H54 (cell line): Measurements from ENCODE around the gene KPNA5.
A peak's percentile ranks its signal among the peaks of the same experiment; 100 is the strongest.
"Not testable (repeated sequence)": the region's sequence is repeated elsewhere in the genome, so short reads cannot be mapped to it uniquely, and the experiment has no call there.

ENCODE experiments used
- DNase-seq: peaks from one replicate; pipeline ENCODE4 v3.0.0; 2011; ENCODE audit warnings: low spot score, mixed read lengths; ENCODE audit not compliant: insufficient read length
- FAIRE-seq: peaks from 3 replicates; lab custom pipeline; 2011; peaks lifted over from hg19 to GRCh38; lab: Jason Lieb, UNC
- POLR2A ChIP-seq: IDR thresholded peaks from 2 replicates; pipeline ENCODE4 v1.6.1; 2011; ENCODE audit warnings: low read depth, mild to moderate bottlenecking, low read length

The KPNA5 gene

DNA sequence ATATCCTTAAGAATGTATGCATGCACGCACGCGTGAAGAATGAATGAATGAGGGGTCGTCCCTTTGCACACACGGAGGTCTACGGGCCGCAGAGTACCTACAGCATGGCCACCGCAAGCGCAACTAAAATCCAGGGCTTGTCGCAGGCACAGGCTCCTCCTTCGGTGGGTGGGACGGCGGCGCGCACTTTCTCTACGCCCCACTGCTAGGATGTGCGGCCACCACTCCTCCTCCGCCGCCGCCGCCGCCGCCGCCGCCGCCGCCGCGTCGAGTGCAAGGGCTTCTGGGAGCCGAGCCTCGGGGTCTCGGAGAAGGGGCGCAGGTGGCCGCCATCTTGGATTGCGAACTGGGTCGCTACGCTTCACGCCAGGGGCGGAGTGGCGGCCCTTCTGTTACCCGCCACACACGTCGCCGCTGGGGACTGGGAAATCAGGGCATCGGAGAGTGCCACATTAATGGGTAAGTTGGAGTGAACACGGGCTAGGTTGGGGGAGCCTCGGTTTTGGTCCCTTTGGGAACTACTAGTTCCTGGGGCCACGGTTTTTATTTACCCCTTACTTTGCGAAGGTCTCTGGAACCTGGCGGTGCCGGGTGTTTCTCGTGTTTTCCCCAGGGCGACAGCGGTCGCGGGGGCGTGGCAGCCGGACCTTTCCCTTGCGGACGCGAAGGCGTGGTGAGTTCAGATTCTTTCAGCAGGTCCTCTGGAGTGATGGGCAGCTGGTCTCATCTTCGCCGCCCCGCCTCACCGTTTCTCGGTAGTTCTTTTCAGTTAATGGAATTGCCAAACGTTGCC lies at the start of gene KPNA5:
Gene KPNA5 (plus strand): TSS at position 332 of the 793 bp plus-strand sequence. CDS start 124 bp downstream, at position 456.
- TF ChIP-seq POLR2A, result peak; percentile 90
- FAIRE-seq, result no peak
- DNase-seq, result peak; percentile 54

DNA sequence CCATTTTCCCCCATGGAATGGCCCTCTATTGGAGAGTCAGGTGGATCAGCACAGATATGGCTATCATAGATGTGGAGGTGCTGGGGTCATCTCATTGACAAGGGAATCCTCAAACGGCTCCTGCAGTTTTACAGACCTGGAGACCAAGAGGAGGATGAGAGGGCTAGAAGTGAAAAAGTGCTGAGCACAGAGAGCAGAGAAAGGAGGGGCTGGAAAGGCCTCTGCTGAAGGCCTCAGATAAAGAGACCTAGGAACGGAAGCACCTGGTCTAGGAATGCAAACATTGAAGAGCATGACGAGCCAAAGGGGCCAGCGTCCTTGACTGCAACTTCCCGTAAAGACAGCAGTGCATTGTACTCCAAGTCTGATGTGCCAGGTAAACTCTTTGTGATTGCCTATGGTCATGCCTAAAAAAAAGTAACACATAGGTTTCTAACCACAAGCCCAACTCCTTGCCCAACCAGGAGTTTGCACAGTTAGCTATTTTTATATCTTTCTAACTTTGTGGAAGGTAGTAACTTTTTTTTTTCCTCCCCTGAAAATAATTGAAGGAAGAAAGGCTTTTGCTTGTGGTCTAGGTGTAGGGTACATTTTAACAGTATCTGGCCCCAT lies 49.5 kb upstream of the KPNA5 start:
- no peak for DNase-seq
- no peak for TF ChIP-seq POLR2A
- FAIRE-seq, result no peak

DNA sequence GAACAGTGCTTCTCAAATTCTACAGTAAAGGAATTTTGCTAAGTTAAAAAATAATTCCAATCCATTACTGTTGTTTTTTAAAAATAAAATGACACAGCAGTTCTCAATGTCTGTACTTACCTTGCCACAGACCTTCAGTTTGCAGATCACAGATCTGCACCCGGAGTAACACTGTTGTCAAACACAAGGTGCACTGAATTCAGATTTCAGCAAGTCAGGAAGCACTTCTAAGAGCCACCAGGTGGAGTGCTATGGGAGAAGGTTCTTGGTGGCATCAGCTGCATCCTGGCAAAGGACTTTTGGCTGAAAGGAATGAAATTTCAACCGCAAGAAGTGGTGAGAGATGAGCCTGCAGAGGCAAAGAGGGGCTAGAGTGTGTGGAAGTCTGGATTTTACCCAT lies 47.3 kb upstream of the KPNA5 start:
- peak; percentile 0 for DNase-seq
- no peak for TF ChIP-seq POLR2A
- FAIRE-seq, result no peak

DNA sequence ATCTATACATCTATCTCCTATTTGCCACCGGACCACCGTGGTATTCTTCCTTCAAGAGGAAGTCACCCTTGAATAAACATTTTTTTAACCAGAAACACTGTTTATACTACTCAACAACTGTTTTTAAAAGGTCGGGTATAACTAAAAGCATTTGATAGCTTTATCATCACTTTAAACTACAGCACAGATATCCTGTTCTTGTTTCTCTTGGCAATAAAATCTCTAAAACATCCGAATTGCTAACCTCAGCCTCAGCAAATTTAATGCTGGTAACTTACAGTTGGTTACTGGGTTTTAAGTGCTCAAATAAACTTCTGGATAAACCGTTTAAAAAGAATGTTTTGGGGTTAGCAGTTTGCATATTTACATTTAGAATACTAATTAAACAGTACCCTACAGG lies 32.9 kb upstream of the KPNA5 start:
- no peak for FAIRE-seq
- no peak for DNase-seq
- no peak for TF ChIP-seq POLR2A

DNA sequence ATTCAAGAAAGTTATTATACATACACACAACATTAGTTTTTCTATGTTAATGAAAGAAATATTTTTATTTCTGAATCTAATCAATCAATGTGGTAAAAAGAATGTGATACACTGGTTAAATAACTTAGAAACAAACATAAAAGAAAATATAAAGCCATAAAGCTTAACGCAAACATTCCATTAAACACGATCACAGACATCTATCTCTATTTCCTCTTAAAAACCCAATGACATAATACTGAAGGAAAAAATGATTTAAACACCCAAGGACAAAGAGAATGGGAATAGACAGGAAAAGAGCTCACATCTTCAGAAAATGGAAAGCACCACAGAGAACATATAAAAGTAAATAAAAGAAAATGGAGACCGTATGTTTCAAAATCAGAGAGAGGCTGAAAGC lies 31.9 kb upstream of the KPNA5 start:
- FAIRE-seq (no peak), DNase-seq (no peak)
- no peak for TF ChIP-seq POLR2A

DNA sequence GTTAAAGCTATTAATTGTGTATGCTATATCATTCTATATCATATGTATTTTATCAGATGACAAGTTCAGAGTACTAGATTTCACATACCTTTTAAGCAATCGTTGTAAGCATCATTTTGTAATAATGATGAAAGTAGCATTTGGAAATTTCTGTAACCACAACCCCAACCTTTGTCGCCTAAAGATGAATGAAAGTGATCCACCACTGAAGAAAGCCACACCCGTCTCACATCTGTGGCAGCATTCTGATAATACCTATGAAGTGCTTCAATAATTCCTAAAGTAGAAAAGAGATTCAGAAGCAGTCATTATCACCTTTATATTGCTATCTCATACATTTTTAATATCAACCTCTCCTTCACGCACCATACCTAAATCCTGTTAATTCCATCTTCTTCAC lies 29.1 kb upstream of the KPNA5 start:
- FAIRE-seq (no peak), DNase-seq (no peak)
- TF ChIP-seq POLR2A, result no peak

DNA sequence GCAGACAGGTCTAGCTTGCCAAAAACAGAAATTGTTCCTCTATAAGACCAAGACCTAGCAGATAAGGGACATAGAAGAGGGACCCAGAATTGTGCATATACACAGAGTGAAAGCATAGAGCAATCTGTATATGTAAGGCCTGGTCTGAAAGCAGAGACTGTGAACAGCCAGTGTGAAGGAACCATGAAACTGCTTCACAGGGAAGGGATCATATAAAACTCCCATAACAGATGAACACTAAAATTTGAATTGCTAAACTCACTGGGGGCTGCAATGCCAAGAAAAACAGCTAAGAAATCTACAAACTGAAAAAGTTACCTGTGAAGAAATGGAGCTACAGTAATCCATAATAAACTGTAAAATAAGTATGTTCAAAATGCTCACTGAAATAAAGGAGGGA lies 19.4 kb upstream of the KPNA5 start:
- no peak for TF ChIP-seq POLR2A
- DNase-seq, result no peak
- FAIRE-seq, result no peak

DNA sequence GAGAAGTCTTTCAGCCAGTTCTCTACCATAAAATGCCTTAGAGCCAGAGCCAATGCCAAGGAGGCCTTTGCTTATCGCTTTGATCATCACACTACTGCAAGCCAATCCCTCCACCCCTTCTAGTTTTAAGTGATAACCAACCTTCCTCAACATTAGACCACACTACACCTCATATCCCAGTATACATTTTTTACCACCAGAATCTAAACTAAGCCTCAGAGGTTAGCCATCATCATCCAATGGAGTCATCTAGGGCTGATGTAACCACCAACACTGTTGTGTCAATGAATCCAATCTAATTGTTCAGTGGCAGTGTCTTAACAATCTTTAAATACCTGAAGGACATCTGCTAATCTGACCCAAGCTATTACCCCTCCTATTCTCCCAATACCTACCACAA lies 18.8 kb upstream of the KPNA5 start:
- no peak for DNase-seq
- FAIRE-seq, result no peak
- TF ChIP-seq POLR2A, result no peak

DNA sequence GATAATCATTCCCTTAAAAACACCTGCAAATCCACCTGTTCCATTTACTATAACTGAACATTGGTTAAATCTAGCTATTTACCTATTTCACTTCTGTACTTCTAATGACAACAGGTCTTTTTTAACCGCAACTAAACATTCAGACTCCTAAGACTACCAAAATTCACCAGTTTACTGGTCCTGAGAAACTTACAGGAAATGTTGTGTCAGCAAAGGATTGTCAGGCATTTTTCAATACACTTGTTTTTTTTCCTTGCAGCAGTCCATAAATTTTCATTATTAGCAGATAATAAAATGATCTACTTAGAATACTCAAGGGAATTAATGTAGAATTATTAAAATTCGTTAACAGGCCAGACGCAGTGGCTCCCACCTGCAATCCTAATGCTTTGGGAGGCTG lies 17.7 kb upstream of the KPNA5 start:
- FAIRE-seq, result no peak
- TF ChIP-seq POLR2A, result no peak
- no peak for DNase-seq

DNA sequence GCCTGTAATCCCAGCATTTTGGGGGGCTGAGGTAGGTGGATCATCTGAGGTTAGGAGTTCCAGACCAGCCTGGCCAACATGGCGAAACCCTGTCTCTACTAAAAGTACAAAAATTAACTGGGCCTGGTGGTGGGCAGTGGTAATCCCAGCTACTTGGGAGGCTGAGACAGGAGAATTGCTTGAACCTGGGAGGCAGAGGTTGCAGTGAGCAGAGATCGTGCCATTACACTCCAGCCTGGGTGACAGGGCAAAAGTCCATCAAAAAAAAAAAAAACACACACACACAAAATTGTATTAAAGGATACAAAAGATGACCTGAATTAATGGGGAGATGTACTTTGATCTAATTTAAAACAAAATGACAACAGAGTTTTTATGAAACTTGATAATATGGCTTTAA lies 16.8 kb upstream of the KPNA5 start:
- FAIRE-seq, result not testable (repeated sequence)

DNA sequence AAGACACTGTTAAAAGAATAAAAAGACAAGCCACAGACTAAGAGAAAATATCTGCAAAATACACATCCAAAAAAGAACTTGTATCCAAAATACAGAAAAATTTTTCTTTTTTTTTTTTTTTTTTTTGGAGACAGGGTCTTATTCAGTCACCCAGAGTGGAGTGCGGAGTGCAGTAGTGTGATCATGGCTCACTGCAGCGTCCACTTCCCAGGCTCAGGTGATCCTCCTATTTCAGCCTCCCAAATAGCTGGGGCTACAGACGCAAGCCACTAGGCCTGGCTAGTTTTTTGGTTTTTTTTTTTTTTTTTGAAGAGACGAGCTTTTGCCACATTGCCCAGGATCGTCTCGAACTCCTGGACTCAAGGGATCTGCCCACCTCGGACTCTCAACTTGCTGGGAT lies 15.5 kb upstream of the KPNA5 start:
- DNase-seq, result no peak
- no peak for TF ChIP-seq POLR2A
- no peak for FAIRE-seq

More for the DNA sequence above, 16.8 kb upstream of the KPNA5 start:
- not testable (repeated sequence) for DNase-seq

DNA sequence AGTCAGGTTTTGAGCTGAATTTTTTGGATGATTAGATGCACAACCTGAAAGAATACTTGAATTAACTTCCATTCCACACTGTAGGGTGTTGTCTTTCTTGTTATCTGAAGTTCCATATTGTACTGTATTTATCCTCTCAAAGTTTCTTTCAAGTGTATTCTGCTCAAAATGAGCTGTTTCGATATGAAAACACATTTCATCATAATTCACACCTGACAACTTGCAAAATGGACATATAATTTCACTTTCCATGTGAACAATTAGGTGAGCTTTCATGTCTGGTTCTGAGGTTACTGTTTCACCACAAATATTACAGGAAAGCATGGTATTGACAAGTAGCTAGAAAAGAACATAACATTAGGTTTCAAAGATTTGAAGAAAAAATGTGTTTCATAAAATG lies 14.1 kb upstream of the KPNA5 start:
- DNase-seq (no peak), FAIRE-seq (no peak)
- TF ChIP-seq POLR2A, result no peak

DNA sequence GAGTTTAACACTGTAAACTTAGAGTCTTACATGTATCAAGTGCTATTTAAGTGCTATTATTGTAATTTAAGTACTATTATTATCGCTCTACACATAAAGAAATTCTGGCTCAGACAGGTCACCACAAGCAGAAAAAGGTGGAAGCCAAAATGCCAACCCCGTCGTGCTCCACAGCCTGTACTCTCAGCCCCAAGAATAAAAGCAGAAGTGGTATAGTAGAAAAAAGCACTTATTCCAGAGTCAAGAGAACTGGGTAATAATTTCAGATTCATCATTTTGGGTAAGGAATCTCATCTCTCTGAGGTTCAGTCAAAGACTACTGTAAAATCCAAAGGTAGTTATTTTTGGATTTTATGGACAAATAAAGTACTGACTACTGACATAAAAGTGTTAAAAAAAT lies 13.4 kb upstream of the KPNA5 start:
- DNase-seq (no peak), FAIRE-seq (no peak)

DNA sequence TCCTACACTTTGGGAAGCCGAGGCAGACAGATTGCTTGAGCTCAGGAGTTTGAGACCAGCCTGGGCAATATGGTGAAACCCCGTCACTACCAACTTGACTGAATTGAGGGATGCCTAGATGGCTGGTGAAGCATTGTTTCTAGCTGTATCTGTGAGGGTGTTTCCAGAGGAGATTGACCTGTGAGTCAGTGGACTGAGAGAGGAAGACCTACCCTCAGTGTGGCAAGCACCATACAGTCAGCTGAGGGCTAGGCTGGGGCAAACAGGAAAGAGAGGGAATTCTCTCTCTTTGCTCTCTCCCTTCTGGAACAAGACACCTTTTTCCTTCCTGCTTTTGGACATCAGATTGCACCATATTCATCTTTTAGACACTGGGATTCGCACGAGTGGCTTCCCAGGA lies 8.7 kb upstream of the KPNA5 start:
- DNase-seq (no peak), FAIRE-seq (no peak)
- TF ChIP-seq POLR2A, result no peak

More for the DNA sequence above, 13.4 kb upstream of the KPNA5 start:
- no peak for TF ChIP-seq POLR2A

DNA sequence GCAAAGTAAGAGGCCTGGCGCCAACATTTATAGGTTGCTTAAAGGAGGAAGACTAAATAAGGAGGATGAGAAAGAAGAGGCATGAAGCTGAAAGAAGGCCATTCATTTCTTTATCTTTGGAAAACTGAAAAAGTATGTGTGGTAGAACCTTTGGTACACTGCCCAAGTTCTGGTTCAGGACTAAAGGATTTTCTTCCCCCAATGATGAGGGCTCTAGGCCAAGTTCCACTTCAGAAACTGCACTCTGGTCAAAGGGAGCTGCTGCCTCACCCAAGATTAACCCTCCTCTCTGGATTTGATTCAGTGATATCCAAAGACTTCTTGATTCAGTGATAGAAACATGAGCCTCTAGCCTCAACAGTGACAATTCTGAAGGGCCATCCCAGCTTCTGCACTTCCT lies 5.0 kb upstream of the KPNA5 start:
- no peak for TF ChIP-seq POLR2A
- DNase-seq (no peak), FAIRE-seq (no peak)
